AG20443 (cell line): ENCODE measurements around the gene PDGFA.
"Not testable (repeated sequence)": the region's sequence is repeated elsewhere in the genome, so short reads cannot be mapped to it uniquely, and the experiment has no call there.

Experiments
- DNase-seq: peaks from one replicate; pipeline ENCODE4 v3.0.0; 2012; ENCODE audit warnings: low spot score, mixed read lengths

PDGFA gene

GRCh38 chr7:552151-552867 is 32.7 kb upstream of the PDGFA start:
- not testable (repeated sequence) for DNase-seq

- DNase-seq = not testable (repeated sequence)
Observed at GRCh38 chr7:551615-551970, 31.9 kb upstream of the PDGFA start.

- no peak for DNase-seq
Observed at GRCh38 chr7:550881-551614, 31.4 kb upstream of the PDGFA start.

GRCh38 chr7:549891-550625 is 30.4 kb upstream of the PDGFA start:
- no peak for DNase-seq

- no peak for DNase-seq
Observed at GRCh38 chr7:549066-549890, 29.6 kb upstream of the PDGFA start.

GRCh38 chr7:548401-548800 is 28.8 kb upstream of the PDGFA start:
- DNase-seq = no peak

GRCh38 chr7:545470-545869 is 25.8 kb upstream of the PDGFA start:
- no peak for DNase-seq

GRCh38 chr7:544338-545221 is 24.9 kb upstream of the PDGFA start:
- DNase-seq = no peak

- DNase-seq = no peak
Observed at GRCh38 chr7:543501-544337, 24.1 kb upstream of the PDGFA start.

GRCh38 chr7:542713-543500 is 23.3 kb upstream of the PDGFA start:
- DNase-seq = peak; percentile 94

- no peak for DNase-seq
Observed at GRCh38 chr7:542131-542712, 22.6 kb upstream of the PDGFA start.

- DNase-seq = no peak
Observed at GRCh38 chr7:541661-542060, 22.0 kb upstream of the PDGFA start.

GRCh38 chr7:540997-541396 is 21.4 kb upstream of the PDGFA start:
- no peak for DNase-seq

GRCh38 chr7:540579-540978 is 20.9 kb upstream of the PDGFA start:
- no peak for DNase-seq

- DNase-seq = no peak
Observed at GRCh38 chr7:539731-540411, 20.2 kb upstream of the PDGFA start.

GRCh38 chr7:538764-539685 is 19.4 kb upstream of the PDGFA start:
- no peak for DNase-seq

GRCh38 chr7:537911-538634 is 18.4 kb upstream of the PDGFA start:
- DNase-seq = peak; percentile 97
